NOMO-1 treated with dmso at 0.1 percent for 144 hours (cell line): ENCODE measurements around the gene THPO.

Experiments used
- DNase-seq: peaks from one replicate; lab custom pipeline; 2025; ENCODE audit not compliant: unreplicated experiment; lab: John Stamatoyannopoulos, UW

The THPO gene

DNA sequence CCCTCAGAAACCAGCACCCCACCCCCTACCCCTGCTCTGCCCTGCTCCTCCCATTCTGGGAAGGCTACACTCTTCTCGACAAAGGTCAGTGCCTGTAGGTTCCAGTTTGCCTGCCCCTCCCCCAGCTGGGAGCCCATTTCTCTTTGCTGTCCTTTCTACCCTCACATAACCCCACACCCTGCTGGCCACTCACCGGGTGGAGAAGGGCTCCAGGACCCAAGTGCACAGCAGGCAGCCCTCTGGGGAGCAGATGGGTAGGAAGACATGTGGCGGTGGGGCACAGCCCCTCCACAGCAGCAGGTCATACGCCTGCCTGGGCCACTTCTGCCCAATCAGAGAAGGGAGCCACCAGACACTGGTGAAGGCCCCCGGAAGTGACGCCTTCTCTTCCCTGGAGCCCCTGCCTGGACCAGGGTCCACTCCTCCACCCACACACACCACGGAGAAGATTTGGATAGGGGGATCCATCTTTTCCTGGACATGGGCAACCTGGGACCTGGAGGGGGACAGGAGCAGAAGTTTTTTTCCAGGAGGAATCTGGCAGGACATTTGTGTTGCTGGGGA is at the start of gene THPO:
THPO (minus strand) TSS at position 326 of the 564 bp plus-strand sequence. CDS start 1,948 bp downstream, outside the sequence.
- DNase-seq, result no peak

DNA sequence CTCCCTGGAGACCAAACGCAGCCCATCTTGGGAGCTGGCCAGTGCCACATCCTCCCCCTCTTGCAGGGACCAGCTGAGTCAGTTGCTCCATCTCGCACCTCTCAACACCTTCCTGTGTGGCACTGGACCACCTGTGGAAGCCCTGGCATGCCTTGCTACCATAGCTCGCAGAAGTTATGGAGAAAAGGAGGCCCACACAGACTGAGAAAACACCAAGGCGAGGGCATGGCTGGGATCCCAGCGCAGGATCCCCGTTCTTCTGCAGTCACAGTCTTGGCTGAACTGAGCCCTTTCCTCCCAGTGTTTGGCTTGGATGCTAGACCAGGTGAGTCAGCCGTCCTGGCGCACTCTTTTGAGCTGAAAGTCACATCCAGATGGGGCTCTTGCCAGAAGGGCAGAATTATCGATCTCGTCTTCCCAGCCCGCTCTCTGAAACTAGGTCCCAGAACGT is 48.7 kb upstream of the THPO start:
- no peak for DNase-seq

DNA sequence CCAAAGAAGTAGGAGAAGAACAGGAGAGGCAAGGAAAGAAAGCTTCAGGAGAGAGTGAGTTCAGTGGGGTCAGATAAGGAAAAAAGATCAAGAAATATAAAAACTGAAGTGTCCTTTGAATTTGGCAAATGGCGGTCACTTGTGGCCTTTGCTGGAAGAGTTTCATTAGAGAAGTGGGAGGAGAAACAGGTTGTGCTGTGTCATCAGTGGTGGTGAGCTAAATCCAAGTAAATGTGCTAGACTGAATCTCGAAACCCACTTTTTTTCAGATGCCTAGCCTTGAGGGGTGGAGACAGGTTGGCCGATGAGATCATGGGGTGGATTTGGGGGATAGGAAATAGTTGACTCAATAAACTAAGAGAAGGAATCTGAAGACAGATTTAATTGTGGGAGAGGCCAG is 45.6 kb upstream of the THPO start:
- DNase-seq, result peak; percentile 55

DNA sequence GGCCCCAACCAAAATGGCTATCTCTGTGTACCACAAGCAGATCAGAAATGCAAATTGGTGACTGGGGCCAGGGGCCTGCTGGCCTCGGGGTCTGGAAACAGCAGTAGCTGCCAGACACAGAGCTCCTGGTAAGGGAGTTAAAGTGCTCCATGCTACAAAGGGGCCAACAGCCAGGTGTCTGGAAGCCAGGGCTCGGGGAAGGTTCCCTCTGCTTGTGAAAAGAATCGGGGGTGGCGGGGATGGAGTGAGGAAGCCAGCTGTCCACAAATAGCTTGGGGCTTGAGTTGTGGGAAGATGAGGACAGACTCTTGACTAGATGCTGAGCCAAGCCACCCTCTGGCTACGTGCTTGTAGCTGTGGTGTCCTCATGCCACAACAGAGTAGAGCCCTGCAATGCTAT is 41.2 kb upstream of the THPO start:
- DNase-seq, result no peak

DNA sequence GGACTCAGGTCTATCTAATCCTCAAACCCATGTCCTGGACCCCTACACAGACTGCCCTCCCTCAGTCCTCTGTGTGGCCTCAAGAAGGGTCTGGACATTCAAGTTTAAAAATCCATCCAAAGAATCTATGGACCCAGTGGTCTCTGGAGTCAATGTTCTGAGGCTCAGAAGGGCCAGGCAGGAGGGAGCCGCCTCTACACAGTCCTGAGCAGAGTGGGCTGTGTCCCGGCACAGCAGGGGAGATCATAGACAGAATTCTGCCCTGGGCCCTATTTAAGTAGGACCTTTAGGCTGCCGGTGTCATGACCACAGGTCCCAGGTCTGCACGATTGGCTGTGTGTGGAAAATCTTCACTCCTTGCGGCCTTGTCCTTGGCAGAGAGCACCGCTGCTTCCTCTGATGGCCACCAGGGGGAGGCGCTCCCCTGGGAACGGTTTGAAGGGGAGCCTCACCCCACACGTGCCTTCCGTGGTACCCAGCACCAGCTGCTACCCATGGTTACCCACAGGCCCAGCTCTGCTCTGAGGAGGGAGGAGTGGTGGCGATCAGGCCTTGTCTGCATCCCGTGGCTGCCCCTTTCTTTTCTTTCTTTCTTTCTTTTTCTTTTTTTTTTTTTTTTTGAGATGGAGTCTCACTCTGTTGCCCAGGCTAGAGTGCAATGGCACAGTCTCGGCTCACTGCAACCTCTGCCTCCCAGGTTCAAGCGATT is 39.8 kb upstream of the THPO start:
- peak; percentile 32 for DNase-seq

DNA sequence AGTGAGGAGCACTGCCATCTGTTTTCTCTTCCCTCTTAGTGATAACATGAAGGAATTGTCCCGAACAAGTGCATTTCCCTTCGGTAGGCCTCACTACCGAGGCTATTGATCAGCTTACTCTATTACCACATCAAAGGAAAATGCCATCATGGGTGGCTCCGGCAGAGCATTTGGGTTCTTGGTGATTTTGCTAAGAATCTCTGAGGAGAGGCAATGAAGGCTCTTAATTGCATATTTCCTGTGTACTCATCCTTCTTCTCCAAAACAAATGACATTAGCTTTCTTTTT is 37.1 kb upstream of the THPO start:
- no peak for DNase-seq

DNA sequence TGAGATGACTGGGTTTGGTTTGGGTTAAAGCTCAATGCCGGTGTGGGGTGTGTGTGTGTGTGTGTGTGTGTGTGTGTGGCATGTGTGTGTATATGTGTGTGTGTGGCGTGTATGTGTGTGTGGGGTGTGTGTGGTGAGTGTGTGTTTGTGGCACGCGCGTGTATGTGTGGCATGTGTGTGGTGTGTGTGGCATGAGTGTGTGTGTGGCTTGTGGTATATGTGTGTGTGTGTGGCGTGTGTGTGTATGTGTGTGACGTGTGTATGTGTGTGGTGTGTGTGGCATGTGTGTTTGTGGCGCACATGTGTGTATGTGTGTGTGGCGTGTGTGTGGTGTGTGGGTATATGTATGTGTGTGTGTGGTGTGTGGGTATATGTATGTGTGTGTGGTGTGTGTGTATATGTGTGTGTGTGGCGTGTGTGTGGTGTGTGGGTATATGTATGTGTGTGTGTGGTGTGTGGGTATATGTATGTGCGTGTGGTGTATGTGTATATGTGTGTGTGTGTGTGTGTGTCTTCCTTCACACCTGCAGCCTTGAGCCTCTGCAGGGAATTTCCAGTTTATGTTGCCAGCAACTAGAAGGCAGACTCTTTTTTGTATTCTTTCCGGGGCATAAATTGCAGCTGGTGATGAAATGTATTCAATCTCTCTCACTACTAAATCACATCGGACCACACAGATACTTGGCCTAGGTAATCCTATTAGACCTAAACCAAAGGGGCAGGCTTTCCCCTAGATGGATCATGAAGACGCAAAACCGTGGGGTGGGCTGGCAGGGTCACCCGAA is 36.6 kb upstream of the THPO start:
- no peak for DNase-seq

DNA sequence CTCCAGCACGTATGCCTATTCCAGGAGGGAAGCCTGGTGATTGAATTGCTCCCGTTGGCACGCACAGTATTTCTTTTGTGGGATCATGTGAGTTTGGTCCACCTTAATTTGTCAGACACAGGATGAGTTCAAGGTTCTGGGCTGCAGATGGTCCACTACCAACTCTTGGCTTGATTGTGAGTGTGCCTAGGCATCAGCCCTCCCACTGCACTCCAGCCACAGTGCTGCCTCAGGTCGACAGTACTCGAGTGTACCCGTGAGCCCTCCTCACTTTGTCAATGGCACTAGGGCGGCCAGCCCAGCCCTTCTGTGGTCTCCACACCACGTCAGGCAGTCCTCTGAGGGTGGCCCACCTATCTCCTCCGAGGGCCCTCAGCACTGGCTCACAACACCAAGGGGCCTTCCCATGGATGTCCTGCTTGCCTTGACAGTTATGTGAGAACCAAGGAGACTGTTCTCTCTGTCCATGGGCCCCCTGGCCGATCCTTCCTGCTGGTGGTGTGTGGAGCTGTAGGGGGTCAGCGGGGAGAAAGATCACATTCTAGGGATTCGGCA is 32.0 kb upstream of the THPO start:
- DNase-seq, result no peak

DNA sequence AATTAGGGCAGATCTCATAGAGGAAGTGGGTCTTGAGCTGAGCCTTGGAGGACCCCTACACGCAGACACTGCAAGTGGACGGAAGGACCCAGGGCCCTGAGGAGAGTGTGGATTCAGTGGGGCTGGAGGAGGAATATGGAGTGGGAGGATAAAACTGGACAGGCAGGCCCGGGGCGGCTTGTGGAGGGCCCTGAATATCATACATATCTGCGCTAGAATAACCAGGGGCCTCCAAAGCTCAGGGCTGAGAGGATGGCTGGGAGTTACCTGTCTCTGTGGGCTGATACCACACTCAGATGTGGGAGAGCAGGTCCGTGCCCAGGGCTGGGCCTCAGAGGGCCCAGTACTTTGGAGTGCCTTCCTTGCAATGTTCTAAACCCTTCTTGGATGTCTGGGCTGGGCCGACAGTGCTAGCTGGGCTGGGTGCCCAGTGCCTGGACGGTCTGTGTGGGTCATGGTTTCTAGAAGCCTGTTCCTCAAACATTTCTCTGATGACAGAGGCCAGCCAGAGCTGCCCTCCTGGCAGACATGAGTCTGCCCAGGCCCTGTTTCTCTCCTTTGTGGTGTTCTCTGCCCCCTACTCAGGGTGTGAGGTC is 31.4 kb upstream of the THPO start:
- DNase-seq, result no peak

DNA sequence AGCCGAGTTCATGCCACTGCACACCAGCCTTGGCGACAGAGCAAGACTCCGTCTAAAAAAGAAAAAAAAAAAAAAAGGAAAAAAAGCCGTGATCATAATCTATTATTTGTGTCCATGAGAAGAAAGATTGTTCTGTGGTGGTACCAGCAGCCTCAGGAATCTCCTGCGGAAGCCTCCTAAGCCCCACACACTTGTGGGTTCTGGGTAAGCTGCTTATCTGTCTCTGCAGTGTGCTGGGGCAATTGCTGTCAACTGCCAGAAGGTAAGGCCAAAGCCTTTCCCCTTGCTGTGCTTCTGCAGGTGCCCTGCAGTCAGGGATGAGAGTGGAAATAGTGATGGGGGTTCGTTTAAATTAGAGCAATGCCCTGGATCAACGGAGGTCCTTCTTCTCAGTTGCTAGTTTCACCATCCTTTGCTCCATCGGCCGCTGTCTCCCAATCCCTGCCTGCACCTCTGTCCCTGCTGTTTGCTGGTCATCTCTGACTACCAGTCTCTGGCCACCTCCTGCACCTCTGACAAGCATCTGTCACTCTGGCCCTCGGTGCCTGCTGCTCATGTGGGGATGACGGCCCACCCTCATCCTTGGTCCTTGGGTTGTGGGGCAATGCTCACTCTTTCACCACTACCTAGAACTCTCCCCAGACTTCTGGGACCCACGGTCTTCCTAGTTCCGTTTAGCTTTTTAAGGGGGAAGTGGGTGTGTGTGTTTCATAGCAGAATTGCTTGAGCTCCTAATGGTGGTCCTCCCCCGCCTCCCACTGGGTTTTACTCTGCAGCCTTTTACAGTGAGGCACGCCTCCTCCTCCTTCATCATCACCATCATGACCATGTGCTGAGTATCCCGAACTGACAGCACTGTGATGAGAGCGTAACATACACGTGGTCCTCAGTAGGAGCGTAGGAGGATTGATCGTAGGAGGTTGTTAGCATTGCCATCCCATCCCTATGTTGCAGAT is 27.3 kb upstream of the THPO start:
- DNase-seq, result no peak

DNA sequence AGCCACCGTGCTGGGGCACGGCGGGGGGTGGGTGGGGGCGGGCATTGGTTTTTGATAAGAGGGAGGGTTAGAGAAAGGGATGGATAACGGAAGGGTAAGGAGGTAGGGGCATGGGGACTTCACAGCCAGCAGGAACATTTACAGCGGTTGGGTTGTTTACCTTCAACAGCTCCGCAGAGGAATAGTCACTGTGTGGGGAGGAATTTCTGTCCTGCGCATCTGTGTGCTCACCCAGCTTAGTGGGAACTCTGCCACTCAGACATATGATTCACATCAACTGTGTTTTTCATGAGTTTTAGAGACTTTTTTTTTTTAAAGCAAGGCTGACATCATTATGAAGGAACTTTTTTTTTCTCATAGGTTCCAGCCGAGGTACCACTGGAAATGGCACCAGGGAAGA is 21.4 kb upstream of the THPO start:
- DNase-seq, result no peak

DNA sequence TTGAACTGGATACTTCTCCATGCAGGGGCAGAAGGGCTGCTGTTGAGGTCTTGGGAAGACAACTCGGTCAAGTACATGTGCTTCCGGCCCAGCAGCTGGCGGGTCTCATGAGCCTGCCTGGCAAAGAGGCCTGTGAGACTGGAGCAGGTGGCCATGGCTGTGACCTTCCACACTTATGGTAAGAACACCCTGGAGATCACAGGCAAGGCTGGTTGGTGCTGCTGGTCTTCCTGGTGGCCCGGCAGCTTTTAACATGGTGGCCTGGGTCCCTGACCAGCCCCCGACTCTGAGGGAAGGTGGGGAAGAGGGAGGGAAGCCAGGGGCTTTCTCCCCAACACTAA is 17.3 kb upstream of the THPO start:
- DNase-seq, result no peak

DNA sequence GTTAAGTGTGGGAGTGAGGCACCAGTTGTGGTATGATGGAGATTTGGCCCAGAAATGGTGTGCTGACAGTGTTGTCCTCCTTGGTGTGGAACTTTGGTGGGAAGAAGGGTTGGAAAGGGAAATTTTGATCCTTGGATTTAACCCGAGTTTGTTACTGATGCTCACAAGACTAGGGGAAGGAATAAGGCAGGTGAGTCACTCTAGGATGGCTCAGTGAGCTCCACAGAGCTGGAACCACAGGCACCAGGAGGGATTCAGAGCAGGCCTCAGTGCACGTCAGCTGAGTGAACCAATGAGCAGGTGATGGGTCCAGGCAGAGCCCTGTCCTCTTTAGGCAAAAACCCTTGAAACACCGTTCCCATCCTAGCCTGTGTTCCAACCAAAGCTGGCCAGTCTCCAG is 13.3 kb upstream of the THPO start:
- DNase-seq, result no peak

DNA sequence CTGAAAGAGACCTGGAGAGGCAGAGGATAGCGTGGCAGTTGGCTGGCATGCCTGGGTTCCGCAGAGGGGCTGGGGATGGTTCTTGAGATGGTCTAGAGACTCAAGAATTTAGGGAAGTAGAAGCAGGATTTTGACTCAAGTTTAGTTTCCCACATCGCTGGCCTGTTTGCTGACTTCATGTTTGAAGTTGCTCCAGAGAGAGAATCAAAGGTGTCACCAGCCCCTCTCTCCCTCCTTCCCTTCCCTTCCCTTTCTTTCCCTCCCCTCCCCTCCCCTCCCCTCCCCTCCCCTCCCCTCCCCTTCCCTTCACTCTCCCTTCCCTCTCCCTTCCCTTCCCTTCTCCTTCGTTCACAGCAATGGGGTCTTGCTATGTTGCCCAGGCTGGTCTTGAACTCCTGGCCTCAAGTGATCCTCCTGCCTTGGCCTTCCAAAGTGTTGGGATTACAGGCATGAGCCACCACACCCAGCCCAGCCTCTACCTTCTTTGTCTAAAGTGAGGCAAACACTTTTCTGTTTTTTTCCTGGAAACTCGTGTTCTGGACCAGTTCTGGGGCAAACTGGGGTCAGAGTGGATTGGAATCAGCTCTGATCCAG is 12.0 kb upstream of the THPO start:
- no peak for DNase-seq

DNA sequence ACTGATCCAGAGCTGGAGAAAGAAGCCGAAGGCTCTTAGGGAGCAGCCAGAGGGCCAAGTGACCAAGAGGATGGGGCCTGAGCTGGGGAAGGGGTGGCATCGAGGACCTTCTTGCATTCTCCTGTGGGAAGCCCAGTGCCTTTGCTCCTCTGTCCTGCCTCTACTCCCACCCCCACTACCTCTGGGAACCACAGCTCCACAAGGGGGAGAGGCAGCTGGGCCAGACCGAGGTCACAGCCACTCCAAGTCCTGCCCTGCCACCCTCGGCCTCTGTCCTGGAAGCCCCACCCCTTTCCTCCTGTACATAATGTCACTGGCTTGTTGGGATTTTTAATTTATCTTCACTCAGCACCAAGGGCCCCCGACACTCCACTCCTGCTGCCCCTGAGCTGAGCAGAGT is 11.4 kb upstream of the THPO start:
- no peak for DNase-seq

DNA sequence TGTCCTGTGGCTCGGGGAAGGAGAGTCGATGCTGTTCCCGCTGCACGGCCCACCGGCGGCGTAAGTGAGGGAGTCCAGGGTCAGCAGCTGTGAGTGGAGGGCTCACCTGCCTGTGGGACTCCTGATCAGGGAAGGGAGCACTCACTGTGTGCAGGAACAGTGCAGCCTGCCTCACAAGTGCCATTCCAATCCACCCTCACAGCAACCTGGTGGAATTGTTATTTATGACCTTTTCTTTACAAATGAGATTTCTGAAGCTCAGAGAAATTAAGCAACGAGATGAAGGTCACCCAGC is 10.9 kb upstream of the THPO start:
- no peak for DNase-seq

DNA sequence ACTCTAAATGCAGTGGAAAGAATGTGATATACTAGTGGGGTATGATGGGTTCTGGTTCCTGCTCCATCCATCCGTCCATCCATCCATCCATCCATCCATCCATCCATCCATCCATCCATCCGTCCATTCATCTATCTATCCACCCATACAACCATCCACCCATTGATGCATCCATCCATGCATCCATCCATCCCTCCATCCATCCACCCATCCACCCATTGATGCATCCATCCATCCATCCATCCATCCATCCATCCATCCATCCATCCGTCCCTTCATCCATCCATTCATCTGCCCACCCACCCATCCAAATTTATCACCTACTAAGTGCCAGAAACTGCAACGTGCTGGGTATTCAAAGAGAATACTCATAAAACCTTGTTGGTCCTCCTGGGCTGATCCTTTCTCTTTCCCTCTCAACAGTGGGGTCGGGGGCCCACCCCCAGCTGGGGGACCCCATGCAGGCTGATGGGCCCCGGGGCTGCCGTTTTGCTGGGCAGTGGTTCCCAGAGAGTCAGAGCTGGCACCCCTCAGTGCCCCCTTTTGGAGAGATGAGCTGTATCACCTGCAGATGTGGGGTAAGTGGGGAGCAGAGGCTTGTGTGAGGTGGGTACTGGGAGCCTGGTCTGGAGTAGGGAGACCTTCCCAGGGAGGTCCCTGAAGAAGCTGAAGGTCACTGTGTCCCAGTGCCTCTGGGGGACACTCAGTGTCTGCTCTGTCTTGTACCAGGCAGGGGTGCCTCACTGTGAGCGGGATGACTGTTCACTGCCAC is 10.3 kb upstream of the THPO start:
- no peak for DNase-seq

DNA sequence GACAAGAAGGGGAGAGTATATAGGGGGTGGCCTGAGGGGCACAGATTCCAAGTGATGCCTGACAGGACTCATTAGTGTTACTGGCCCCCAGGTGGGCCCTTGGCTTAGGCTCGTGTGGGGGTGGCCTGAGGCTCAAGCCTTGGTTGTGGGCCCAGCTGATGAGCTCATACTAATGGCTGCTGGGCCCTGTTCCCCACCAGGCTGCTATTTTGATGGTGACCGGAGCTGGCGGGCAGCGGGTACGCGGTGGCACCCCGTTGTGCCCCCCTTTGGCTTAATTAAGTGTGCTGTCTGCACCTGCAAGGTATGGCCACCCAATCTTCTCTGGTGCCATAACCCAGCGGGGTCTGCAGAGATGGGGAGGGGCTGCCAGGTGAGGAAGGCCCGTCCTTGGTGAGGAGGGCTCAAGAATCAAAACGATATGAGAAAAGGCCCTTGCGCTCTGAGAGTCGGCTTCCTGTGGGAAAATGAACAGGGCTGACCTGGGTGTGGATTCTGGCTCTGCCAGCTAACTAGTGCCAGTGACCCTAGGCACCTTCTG is 9.2 kb upstream of the THPO start:
- DNase-seq, result no peak

DNA sequence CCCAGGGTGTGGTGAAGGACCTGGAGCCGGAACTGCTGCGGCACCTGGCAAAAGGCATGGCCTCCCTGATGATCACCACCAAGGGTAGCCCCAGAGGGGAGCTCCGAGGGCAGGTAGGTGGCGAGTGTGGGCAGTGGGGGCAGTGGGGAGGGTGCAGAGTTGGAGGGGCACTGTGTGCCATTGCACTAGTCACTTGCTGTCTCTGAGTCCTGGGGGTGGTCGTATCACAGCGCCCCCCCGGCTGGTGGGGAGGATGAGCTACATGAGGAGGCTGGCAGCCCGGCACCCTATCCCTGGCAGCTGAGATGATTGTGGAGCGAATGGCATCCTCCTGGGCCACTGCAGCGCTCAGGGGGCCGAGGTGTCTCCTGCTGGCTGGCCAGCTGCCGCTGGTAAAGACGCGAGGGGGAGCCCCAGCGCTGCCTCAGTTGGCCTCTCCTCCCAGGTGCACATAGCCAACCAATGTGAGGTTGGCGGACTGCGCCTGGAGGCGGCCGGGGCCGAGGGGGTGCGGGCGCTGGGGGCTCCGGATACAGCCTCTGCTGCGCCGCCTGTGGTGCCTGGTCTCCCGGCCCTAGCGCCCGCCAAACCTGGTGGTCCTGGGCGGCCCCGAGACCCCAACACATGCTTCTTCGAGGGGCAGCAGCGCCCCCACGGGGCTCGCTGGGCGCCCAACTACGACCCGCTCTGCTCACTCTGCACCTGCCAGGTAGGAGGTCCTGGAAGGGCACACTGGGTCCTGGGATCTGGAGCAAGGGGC is 8.2 kb upstream of the THPO start:
- no peak for DNase-seq
